Esophagus squamous epithelium (tissue), 5 donors: Measurements from ENCODE around the gene APIP. TPM values are rescaled to one million over a fixed set of nuclear protein-coding genes. Genes with fewer than 3 reads are reported as not detected.
"Not testable (repeated sequence)": the region's sequence is repeated elsewhere in the genome, so short reads cannot be mapped to it uniquely, and the experiment has no call there.

Experiments
- DNase-seq: peaks from one replicate; lab custom pipeline; 2025; lab: John Stamatoyannopoulos, UW
- H3K27ac ChIP-seq, 4 donors: fragments of 200-600 bp; sonication (generic); one replicate each; pipeline ENCODE4 v1.5.1; 2016 to 2019; ENCODE audit warnings: mild to moderate bottlenecking in 1 of 4
- H3K27me3 ChIP-seq, 4 donors: fragments of 200-600 bp; sonication (generic); 1 replicate in 3 of 4; 2 replicates in 1 of 4; pipeline versions ENCODE4 v1.5.1 to v1.6.0; 2017 to 2021; ENCODE audit warnings: antibody characterized with exemption in 1 of 4
- H3K36me3 ChIP-seq, 3 donors: fragments of 200-600 bp; sonication (generic); one replicate each; pipeline ENCODE4 v1.5.1; 2016 to 2019
- H3K4me1 ChIP-seq, 3 donors: fragments of 200-600 bp; sonication (generic); one replicate each; pipeline ENCODE4 v1.5.1; 2017 to 2019
- H3K4me3 ChIP-seq, 4 donors: fragments of 200-600 bp; sonication (generic); 1 replicate in 3 of 4; 2 replicates in 1 of 4; pipeline ENCODE4 v1.5.1; 2016 to 2019; ENCODE audit warnings: mild to moderate bottlenecking in 2 of 4, moderate library complexity in 1 of 4
- H3K9me3 ChIP-seq, 3 donors: fragments of 200-600 bp; sonication (generic); one replicate each; pipeline ENCODE4 v1.5.1; 2016 to 2019
- CTCF ChIP-seq, 6 experiments: fragments of 450-650 bp in 4 of 6; fragments of 200-600 bp in 2 of 6; sonication (generic) in 2 of 6; IDR thresholded peaks; one replicate each; pipeline ENCODE4 v1.5.1; 2016 to 2019; ENCODE audit warnings: antibody characterized with exemption in 6 of 6, mild to moderate bottlenecking in 4 of 6, moderate library complexity in 4 of 6
- POLR2A ChIP-seq, 4 donors: fragments of 450-650 bp; IDR thresholded peaks; one replicate each; pipeline ENCODE4 v1.6.1; 2017; ENCODE audit warnings: antibody characterized with exemption in 4 of 4, mild to moderate bottlenecking in 4 of 4, moderate library complexity in 3 of 4
- WGBS, 2 donors: methylation state at CpG; one replicate each; pipeline ENCODE4 v1.1.5; 2018; 5-methylcytosine and 5-hydroxymethylcytosine counted together
- intact Hi-C: fragments of 100-400 bp; cut with DNase I; formaldehyde crosslinking; loops from one replicate; pipeline ENCODE4 v1.15.0; 2022
- total RNA-seq, 4 donors: library from RNA; depleted of rRNA; stranded (reverse); fragments of >200 nt; gene quantifications; one replicate each; pipeline ENCODE4 v1.1.0, GENCODE V29; 2016
- donor health status: DM: yes; HTN: yes; CAD: no.

Gene APIP
- total RNA-seq, 4 donors from 2014 or later: 11.5 to 21.9 (median 17.2) TPM

DNA sequence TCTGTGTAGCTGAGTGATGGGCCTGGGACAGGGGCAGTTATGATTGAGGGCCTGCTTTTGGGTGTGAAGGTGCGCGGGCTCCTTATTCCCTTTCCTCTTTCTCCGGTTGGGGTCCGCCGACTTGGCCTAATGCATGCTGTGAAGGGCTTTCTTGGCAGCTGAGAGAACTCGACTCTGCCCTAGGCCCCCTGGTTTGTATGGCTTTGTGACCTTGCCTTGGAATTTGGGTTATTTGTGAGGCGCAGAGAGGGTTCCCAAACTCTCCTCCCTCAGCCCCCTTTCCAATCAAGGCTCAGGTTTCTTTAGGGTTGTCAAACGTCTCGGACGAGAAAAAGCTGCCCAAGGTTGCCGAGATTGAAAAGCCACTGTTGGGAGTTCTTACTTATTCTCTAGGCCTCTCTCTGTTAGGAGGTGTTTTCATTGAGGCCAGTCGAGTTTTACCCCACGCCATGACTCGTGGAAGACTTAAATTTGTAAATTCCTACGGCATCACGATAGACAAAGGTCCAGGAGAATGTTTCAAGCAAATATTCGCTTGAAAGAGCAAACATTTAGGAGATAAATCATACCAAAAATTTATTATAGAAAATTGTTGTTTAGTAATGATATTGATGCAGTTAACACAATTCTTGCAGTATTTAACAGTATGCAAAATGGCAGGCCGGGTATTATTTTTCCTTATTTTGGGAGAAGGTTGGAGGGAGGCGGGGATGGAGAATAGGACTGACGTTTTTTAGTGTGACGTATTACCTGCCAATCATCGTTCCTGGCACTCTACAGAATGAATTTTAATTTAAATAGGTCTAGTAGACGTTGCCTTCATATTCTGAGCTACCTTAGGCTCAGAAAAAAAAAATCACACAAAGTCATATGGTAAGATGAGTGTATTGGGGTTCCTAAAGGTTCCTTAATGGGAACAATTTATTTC is 928 bp upstream of the APIP start:
- WGBS, 2 donors: 13 to 14% methylated on average over 14 to 17 of the region's 23 CpGs
- Histone ChIP-seq H3K4me1 (peaks cover 0 to 52% (median 20%) of the 10 kb centered on the region in 3 donors), H3K27ac (peak overlapping the region; percentile 88 to 97 (median 95)), H3K4me3 (peak overlapping the region; percentile 63 to 87 (median 84)), H3K9me3 (no peaks in the 10 kb centered on the region), H3K36me3 (peaks cover 0 to 14% (median 0%) of the 10 kb centered on the region in 3 donors), H3K27me3 (no peaks in the 10 kb centered on the region)
- DNase-seq: no peak
- TF ChIP-seq POLR2A (IDR thresholded peaks at IDR 0.05) (no peak), CTCF (IDR thresholded peaks at IDR 0.05) (no peak)
- intact Hi-C loops: no loop called here

DNA sequence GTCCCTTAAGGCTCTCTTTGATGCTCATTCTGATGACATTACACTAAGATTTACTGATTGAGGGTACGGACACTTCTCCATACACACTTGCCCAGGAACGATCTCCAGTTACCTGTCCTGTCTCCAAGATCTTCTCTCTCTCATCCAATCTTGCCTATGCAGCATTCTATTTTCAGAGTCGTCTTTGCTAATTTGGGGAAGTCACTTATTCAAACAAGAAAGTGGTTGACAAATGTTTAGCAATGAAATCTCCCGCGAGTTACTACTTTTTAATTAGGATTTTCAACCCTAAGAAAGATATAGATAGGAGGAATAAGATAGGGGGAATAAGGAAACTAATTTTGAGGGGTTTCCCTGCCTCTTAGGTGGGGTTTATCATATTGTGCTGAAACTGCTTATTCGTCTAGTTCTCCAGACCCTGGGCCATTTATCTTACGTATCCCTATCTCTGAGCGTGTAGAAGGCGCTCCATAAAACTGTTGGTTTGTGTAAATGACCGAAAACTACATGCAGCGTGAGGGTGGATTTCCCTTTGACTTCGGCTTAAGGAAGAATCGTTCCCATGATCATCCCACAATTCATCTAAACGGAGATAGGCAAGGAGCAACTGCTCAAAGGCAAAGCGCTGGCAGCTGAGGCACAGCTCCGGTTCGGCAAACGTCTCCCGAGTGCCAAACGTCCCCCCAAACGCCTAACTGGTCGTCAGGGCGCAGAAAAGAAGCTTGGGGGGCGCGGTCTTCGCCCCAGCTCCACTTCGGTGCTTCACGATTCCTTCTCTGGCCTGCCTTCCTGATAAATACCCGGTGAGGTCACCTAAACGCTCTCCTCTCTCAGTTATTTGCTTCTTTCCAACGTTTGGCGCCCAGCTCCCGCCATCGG is 804 bp downstream of the APIP start:
- TF ChIP-seq CTCF (IDR thresholded peaks at IDR 0.05) (no peak), POLR2A (IDR thresholded peaks at IDR 0.05) (no peak)
- no peak for DNase-seq
- peaks cover 0 to 10% (median 0%) of the 10 kb centered on the region in 3 donors for H3K36me3 ChIP-seq
- intact Hi-C loops: no loop called here
- H3K4me3 ChIP-seq: peak overlapping the region; percentile 63 to 87 (median 84)
- H3K27ac ChIP-seq: peak overlapping the region; percentile 88 to 97 (median 95)
- H3K4me1 ChIP-seq: peaks cover 0 to 48% (median 20%) of the 10 kb centered on the region in 3 donors
- WGBS, 2 donors: 8 to 9% methylated on average over 20 to 32 of the region's 34 CpGs
- H3K27me3 ChIP-seq: no peaks in the 10 kb centered on the region
- no peaks in the 10 kb centered on the region for H3K9me3 ChIP-seq

DNA sequence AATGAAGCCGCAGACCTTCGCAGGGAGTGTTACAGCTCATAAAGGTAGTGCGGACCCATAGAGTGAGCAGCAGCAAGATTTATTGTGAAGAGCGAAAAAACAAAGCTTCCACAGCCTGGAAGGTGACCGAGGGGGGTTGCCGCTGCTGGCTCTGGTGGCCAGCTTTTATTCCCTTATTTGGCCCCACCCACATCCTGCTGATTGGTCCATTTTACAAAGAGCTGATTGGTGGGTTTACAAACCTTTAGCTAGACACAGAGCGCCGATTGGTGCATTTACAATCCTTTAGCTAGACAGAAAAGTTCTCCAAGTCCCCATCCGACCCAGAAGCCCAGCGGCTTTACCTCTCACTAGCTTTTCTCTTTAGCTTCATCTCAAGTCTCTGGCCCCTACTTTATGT is 2.6 kb downstream of the APIP start:
- H3K4me3 ChIP-seq, H3K27ac ChIP-seq, H3K9me3 ChIP-seq, H3K36me3 ChIP-seq, intact Hi-C loops, DNase-seq, H3K27me3 ChIP-seq: not testable (repeated sequence)
- H3K4me1 ChIP-seq: peaks cover 0 to 44% (median 20%) of the 10 kb centered on the region in 3 donors
- WGBS, 2 donors: 87 to 95% methylated on average over 10 of the region's 10 CpGs

- DNase-seq: no peak
- Histone ChIP-seq H3K4me1 (peaks cover 0 to 25% (median 7%) of the 10 kb centered on the region in 3 donors), H3K27ac (no peak overlapping the region), H3K9me3 (no peaks in the 10 kb centered on the region), H3K36me3 (no peaks in the 10 kb centered on the region), H3K4me3 (no peak overlapping the region), H3K27me3 (no peaks in the 10 kb centered on the region)
- intact Hi-C loops: no loop called here
- TF ChIP-seq CTCF (IDR thresholded peaks at IDR 0.05) (no peak), POLR2A (IDR thresholded peaks at IDR 0.05) (no peak)
- 85 to 91% methylated on average over 2 of the region's 2 CpGs for WGBS, 2 donors
Measured at GRCh38 chr11:34911676-34912075, 4.5 kb downstream of the APIP start.

DNA sequence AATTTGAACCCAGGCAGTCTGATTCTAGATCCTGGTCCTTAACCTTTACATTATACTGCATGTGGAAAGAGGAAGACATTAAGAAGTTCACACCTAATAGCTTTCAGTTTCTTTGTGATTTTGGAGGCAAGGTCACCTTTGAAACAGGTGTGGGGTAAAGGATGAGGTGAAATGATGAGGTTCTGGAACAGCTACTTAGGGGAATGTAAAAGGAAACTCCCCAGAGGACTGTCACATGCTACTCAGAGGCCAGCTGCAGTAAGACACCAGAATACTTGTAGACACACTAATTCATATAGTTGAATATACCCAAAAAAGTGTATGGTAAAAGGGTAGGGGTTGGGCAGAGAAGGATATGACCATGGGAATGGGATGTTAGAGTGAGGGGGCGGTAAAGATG is 5.4 kb downstream of the APIP start:
- intact Hi-C loops: no loop called here
- no peaks in the 10 kb centered on the region for H3K9me3 ChIP-seq
- no peak overlapping the region for H3K4me3 ChIP-seq
- H3K27me3 ChIP-seq: no peaks in the 10 kb centered on the region
- 93 to 100% methylated on average over 1 of the region's 1 CpG for WGBS, 2 donors
- H3K4me1 ChIP-seq: peaks cover 0 to 25% (median 7%) of the 10 kb centered on the region in 3 donors
- TF ChIP-seq POLR2A (IDR thresholded peaks at IDR 0.05) (no peak), CTCF (IDR thresholded peaks at IDR 0.05) (no peak)
- H3K27ac ChIP-seq: no peak overlapping the region
- no peaks in the 10 kb centered on the region for H3K36me3 ChIP-seq
- no peak for DNase-seq
